Hepatocyte (in vitro differentiated cells): ENCODE measurements around the gene H6PD. TPM values are rescaled to one million over a fixed set of nuclear protein-coding genes. Genes with fewer than 3 reads are reported as not detected.

Experiments used
- DNase-seq: peaks from one replicate; pipeline ENCODE4 v3.0.0-alpha.2; 2016; ENCODE audit warnings: low spot score
- H2AFZ ChIP-seq: fragments of 200-600 bp; sonication (generic); 2 replicates; pipeline ENCODE4 v1.6.0; 2016; ENCODE audit warnings: antibody characterized with exemption, mild to moderate bottlenecking
- H3K27ac ChIP-seq: fragments of 200-600 bp; sonication (generic); 2 replicates; pipeline ENCODE4 v1.5.1; 2016; ENCODE audit warnings: mild to moderate bottlenecking
- H3K27me3 ChIP-seq: fragments of 200-600 bp; sonication (generic); 2 replicates; pipeline ENCODE4 v1.6.1; 2016
- H3K36me3 ChIP-seq: fragments of 200-600 bp; sonication (generic); replicated peaks from 2 replicates; pipeline ENCODE4 v1.5.1; 2016; ENCODE audit warnings: low read depth; ENCODE audit not compliant: insufficient read depth
- H3K4me1 ChIP-seq: fragments of 200-600 bp; sonication (generic); 2 replicates; pipeline ENCODE4 v1.5.1; 2016; ENCODE audit warnings: mild to moderate bottlenecking, moderate library complexity; ENCODE audit not compliant: insufficient read depth
- H3K4me2 ChIP-seq: fragments of 200-600 bp; sonication (generic); 2 replicates; pipeline ENCODE4 v1.6.0; 2016
- H3K4me3 ChIP-seq: fragments of 200-600 bp; sonication (generic); 2 replicates; pipeline ENCODE4 v1.5.1; 2016; ENCODE audit warnings: mild to moderate bottlenecking
- H3K79me2 ChIP-seq: fragments of 200-600 bp; sonication (generic); 2 replicates; pipeline ENCODE4 v1.6.0; 2017; ENCODE audit warnings: mild to moderate bottlenecking
- H3K9me2 ChIP-seq: fragments of 200-600 bp; sonication (generic); replicated peaks from 2 replicates; pipeline ENCODE4 v1.6.0; 2017; ENCODE audit warnings: mild to moderate bottlenecking; ENCODE audit not compliant: insufficient read depth
- H3K9me3 ChIP-seq: fragments of 200-600 bp; sonication (generic); 2 replicates; pipeline ENCODE4 v1.5.1; 2016; ENCODE audit warnings: low read depth, mild to moderate bottlenecking
- H4K20me1 ChIP-seq: fragments of 200-600 bp; sonication (generic); 2 replicates; pipeline ENCODE4 v1.6.0; 2016; ENCODE audit warnings: mild to moderate bottlenecking; ENCODE audit not compliant: insufficient read depth, poor library complexity, severe bottlenecking
- EZH2 ChIP-seq: fragments of 200-600 bp; sonication (generic); IDR thresholded peaks from 2 replicates; pipeline ENCODE4 v1.6.1; 2016; ENCODE audit warnings: antibody characterized with exemption, mild to moderate bottlenecking, borderline replicate concordance
- EZH2phosphoT487 ChIP-seq: fragments of 200-600 bp; sonication (generic); IDR thresholded peaks from one replicate; pipeline ENCODE4 v1.6.1; 2018; ENCODE audit warnings: antibody characterized with exemption, mild to moderate bottlenecking, low read depth, moderate library complexity; ENCODE audit not compliant: unreplicated experiment, severe bottlenecking
- WGBS: methylation state at CpG from one replicate; pipeline ENCODE4 v1.1.6; 2016; ENCODE audit warnings: low lambda C conversion rate; ENCODE audit errors: missing lambda C conversion rate; 5-methylcytosine and 5-hydroxymethylcytosine counted together
- polyA plus RNA-seq: library from polyadenylated mRNA; unstranded; fragments of >200 nt; fragmentation: Nextera tagmentation; extraction: Ambion mirVana; gene quantifications from 2 replicates; pipeline ENCODE4 v1.2.1, GENCODE V29; 2016
- total RNA-seq: library from RNA; depleted of rRNA; stranded (reverse); fragments of >200 nt; gene quantifications from 2 replicates; pipeline ENCODE4 v1.2.3, GENCODE V29; 2014
- TF ChIP-seq, protein P1 (sequence below): fragments of 200-600 bp; sonication (generic); IDR thresholded peaks from 2 replicates; pipeline ENCODE4 v1.5.1; 2016; ENCODE audit warnings: antibody characterized with exemption, mild to moderate bottlenecking; ENCODE audit not compliant: poor library complexity

The H6PD gene
- total and polyA plus RNA-seq, 2 experiments from 2014 or later = 26.3 to 54.8 TPM

DNA sequence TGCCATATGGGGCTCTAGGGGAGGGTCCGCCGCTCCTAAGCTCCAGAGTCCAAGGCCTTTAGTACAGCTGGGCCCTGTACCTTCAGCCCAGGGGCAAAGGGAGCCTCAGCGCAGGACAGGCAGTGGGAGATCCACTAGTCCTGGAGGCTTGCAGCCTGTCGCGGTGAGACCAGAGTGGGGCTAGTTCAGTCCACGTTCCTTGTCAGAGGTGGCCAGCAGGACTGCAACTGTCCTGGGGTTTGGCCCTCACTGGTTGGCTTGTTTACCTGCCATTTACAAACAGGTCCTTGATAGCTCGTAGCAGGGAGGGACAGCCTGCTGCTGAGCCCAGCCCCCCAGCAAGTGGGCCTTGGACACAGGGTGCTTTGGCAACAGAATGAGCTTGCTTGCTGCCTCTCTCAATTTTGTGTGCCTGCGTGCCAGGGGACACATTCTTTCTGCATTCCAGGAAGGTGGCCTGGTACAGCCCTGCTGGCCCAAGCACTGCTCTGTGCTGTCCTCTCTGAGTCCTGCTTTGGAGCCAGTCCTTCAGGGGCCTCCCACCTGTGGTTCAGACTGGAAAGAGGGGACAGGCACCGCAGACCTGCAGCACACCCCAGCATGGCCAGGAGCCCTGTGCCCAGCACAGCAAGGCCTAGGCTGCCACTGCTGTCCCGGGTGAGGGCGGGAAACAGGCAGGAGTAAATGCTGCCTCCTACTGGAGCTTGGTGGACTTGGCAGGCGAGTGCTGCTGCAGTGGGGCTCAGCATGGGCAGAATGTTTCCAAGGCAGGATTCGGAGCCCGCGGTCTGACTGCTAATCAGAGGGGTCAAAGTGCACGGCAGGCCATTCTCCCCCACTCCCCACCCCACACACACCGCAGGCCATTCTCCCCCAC, 15.2 kb downstream of the H6PD start:
- peak overlapping the region; percentile 39 for H3K27ac ChIP-seq
- no peaks in the 10 kb centered on the region for H3K9me3 ChIP-seq
- DNase-seq = peak; percentile 68
- H3K4me3 ChIP-seq = no peak overlapping the region
- peaks cover 17% of the 10 kb centered on the region for H3K79me2 ChIP-seq
- no peak overlapping the region for H2AFZ ChIP-seq
- H3K4me2 ChIP-seq = peak overlapping the region; percentile 17
- H3K9me2 ChIP-seq = no peaks in the 10 kb centered on the region
- no peaks in the 10 kb centered on the region for H3K27me3 ChIP-seq
- 72% methylated on average over 16 of the region's 17 CpGs for WGBS
- no peaks in the 10 kb centered on the region for H3K36me3 ChIP-seq
- peaks cover 41% of the 10 kb centered on the region for H3K4me1 ChIP-seq
- TF ChIP-seq EZH2phosphoT487 = no peak
- TF ChIP-seq, protein P1, sequence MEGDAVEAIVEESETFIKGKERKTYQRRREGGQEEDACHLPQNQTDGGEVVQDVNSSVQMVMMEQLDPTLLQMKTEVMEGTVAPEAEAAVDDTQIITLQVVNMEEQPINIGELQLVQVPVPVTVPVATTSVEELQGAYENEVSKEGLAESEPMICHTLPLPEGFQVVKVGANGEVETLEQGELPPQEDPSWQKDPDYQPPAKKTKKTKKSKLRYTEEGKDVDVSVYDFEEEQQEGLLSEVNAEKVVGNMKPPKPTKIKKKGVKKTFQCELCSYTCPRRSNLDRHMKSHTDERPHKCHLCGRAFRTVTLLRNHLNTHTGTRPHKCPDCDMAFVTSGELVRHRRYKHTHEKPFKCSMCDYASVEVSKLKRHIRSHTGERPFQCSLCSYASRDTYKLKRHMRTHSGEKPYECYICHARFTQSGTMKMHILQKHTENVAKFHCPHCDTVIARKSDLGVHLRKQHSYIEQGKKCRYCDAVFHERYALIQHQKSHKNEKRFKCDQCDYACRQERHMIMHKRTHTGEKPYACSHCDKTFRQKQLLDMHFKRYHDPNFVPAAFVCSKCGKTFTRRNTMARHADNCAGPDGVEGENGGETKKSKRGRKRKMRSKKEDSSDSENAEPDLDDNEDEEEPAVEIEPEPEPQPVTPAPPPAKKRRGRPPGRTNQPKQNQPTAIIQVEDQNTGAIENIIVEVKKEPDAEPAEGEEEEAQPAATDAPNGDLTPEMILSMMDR = peak; percentile 53
- no peak for TF ChIP-seq EZH2
- H4K20me1 ChIP-seq = peaks cover 3% of the 10 kb centered on the region

DNA sequence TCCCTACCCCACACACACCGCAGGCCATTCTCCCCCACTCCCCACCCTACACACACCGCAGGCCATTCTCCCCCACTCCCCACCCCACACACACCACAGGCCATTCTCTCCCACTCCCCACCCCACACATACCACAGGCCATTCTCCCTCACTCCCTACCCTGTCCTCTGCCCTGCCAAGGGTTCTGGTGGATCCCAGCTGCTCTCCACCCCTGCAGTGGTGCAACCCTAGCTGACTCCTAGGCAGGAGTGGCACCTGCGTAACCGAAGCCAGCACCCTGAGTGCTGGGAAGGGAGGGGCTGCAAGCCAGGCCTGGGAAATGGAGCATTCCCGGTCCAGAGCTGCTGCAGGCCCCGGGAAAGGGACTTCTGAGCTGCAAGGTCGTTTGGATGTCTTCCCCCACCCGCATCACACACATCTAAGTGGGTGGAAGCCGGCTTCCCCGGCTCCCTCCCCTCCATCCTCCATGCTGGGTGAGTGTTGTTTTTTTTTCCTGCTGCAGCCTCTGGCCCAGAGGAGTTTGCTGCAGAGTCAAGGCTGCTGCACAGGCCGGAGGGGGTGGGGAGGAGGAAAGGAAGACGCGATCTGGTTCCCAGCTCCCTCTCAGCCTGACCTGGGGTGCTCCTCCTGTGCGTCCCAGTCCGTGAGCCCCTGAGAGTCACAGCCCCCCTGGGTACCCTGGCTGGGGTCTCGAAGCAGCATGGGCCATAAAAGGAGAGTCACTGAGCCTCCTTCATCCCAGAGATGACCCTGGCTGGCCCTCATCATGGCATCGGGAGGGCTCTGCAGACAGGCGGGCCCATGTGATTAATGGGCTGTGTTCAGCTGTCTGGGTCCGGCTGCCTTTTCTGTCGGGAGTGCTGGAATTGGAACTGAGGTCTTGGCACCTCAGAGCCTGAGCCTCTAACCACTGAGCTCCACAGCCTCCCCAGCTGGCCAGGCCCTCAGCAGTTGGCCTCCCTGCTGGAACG, 16.1 kb downstream of the H6PD start:
- Histone ChIP-seq H2AFZ (no peak overlapping the region), H3K36me3 (no peaks in the 10 kb centered on the region), H3K4me1 (peaks cover 41% of the 10 kb centered on the region), H3K4me3 (no peak overlapping the region), H3K27me3 (no peaks in the 10 kb centered on the region), H3K9me2 (no peaks in the 10 kb centered on the region), H3K4me2 (no peak overlapping the region), H3K9me3 (no peaks in the 10 kb centered on the region), H3K79me2 (peaks cover 26% of the 10 kb centered on the region), H3K27ac (peak overlapping the region; percentile 34), H4K20me1 (peaks cover 3% of the 10 kb centered on the region)
- TF ChIP-seq EZH2 (no peak), EZH2phosphoT487 (no peak)
- TF ChIP-seq, protein P1 = no peak
- 74% methylated on average over 19 of the region's 21 CpGs for WGBS
- no peak for DNase-seq

DNA sequence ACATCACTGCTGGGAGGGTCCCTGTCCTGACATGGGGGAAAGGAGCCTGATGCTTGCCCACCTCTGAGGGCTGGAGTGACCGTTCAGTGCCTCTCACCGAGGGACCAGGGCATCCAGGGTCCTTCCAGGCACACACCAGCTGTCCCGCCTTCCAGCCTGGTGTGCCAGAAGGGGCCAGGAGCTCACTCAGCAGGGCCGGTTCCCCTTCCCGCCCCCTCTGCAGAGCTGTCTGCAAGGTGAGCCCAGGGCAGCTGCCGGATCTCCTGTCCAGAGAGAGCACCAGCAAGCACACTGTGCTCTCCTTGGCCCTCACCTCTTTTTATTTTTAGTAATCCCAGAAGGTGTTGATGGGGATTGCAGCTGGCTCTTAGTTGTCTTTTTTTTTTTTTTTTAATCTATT, 16.9 kb downstream of the H6PD start:
- Histone ChIP-seq H3K27me3 (no peaks in the 10 kb centered on the region), H3K79me2 (peaks cover 31% of the 10 kb centered on the region), H3K27ac (no peak overlapping the region), H3K4me1 (peaks cover 41% of the 10 kb centered on the region), H4K20me1 (peaks cover 3% of the 10 kb centered on the region), H3K4me2 (no peak overlapping the region), H3K36me3 (no peaks in the 10 kb centered on the region), H3K4me3 (no peak overlapping the region), H3K9me2 (no peaks in the 10 kb centered on the region), H3K9me3 (no peaks in the 10 kb centered on the region), H2AFZ (no peak overlapping the region)
- WGBS = 75% methylated on average over 6 of the region's 6 CpGs
- DNase-seq = no peak
- TF ChIP-seq, protein P1 = no peak
- no peak for TF ChIP-seq EZH2phosphoT487
- TF ChIP-seq EZH2 = no peak
